GM20431 (cell line): ENCODE data around the gene SMYD3.

Source experiments
- in situ Hi-C: fragments of 300-500 bp; cut with MseI, MboI; formaldehyde crosslinking; loops from one replicate; pipeline ENCODE4 v1.15.0; 2020; ENCODE audit warnings: low sequenced_read_pairs; ENCODE audit not compliant: unreplicated experiment

Gene SMYD3

DNA sequence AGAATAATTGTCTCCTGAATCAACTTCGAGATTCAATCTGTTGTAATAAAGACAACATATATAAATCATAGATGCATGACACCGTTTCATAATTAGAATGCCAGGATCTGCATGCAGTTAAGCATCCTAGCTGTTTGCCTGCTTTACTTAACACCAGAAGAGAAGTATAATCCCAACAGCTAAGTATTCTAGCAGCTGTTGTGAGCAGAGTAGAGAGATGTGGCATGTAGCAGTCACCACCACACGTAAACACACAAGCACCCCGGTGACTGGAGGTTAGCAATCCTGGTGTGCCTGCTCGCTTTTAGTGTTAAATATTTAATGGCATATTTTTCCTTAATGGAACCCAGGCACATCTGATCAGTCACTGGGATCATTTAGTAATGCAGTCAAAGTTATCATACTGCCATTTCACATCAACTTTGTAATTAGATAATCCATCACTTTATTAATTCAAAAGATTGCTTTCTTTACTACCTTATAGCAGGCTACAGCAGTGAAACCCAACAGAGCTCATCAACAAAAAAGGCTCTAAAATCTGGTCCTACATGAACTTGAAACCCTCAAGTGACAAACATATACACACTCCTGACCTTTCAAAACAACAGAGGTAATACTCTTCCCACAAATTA is 187.9 kb downstream of the SMYD3 start:
- in situ Hi-C loops = no loop called here

DNA sequence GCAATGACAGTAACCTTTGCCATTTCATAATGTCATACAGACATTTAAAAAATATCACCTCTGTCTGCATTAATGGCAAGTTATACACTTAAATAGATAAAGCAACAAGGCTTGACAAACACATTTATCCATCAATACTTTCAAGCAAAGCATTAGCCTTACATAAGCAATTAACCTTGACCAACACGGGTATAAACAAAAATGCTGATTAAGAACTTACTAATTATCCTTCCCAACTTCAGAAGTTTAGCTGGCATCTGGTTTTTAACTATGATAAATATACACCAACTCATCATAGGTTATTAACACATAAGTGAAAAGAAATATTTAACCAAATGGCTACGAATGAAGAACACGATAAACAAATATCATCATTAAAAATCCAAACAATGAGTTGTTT is 188.5 kb downstream of the SMYD3 start:
- in situ Hi-C loops = no loop called here

DNA sequence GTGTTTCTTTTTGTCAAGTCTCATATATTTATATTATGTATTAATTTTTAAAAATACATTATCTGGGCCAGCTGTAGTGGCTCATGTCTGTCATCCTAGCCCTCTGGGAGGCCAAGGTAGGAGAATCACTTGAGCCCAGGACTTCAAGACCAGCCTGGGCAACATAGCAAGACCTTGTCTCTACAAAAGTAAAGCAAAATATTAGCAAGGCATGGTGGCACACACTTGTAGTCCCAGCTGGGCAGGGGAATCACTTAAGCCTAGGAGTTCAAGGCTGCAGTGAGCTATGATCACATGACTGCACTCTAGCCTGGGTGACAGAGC is 189.1 kb downstream of the SMYD3 start:
- in situ Hi-C loops = no loop called here

DNA sequence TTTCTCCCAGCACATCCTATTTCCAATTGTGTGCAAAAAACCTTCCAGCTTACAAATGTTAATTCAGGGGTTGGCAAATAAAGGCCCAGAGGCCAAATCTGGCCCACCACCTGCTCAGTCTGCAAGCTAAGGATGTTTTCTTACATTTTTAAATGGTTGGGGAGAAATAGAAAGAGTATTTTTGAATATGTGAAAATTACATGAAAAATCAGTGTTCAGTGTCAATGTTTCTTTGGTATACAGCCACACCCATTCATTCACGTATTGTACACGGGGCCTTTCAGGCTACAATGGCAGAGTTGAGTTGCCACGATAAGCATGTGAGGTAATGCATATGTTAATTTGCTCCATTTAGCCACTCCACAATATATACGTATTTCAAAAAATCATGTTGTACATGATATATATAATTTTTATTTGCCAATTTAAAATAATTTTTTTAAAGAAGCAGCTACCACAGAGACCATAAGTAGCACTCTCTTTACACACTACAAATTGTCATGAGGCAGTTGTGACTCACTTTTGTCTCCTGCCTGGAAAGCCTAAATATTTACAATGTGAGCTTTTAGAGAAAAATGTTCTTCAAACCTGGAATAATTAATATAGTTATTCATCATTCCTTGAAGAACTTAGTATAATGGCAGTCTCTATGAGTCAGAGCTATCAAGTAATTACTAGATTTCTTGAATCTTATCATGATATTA is 189.6 kb downstream of the SMYD3 start:
- in situ Hi-C loops = no loop called here

DNA sequence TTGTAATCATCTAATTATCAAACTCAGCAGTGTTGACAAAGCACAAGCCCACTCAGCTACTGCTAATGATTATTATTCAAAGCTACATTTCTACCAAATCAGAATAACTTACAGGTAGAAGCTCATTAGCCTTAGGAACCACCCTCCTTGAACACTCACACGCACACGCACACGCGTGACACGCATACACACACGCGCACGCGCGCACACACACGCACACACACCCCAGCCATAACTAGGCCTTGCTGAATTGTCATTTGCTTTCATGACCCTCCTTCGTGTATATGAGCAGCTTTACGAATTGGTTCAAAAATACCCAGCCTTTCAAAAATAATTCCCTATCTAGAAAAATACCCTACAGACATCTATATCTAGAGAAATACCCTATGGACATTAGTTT is 195.6 kb downstream of the SMYD3 start:
- in situ Hi-C loops = no loop called here

DNA sequence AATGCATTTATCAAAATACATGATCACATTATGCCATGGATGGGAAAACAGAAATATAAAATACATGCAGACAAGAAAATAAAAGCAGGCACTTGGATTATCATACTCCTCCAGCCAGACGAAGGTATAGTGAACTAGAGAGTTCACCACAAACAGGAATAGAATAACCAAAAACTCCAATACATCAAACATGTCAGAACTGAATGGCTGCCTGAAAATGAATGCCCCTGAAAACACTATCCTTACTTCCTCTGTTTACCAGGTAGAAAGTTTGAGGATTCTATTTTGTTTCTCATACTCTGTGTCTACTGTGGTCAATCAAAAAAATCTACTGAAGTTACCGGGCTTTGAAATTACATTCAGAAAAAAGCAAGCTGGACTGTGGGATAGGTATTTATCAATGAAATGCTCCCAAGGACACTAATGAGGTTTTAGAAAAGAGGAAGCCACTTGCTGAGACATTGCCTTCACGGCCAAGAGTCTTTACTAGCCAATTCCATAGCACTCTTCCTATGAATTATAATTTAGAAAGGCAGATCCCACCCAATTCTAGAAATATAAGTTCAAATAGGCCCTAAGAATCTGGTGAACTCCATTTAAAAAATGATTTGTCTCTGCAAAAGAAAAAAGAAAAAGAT is 197.7 kb downstream of the SMYD3 start:
- in situ Hi-C loops = no loop called here

GRCh38 chr1:246308533-246309075 is 198.5 kb downstream of the SMYD3 start:
- in situ Hi-C loops = no loop called here

DNA sequence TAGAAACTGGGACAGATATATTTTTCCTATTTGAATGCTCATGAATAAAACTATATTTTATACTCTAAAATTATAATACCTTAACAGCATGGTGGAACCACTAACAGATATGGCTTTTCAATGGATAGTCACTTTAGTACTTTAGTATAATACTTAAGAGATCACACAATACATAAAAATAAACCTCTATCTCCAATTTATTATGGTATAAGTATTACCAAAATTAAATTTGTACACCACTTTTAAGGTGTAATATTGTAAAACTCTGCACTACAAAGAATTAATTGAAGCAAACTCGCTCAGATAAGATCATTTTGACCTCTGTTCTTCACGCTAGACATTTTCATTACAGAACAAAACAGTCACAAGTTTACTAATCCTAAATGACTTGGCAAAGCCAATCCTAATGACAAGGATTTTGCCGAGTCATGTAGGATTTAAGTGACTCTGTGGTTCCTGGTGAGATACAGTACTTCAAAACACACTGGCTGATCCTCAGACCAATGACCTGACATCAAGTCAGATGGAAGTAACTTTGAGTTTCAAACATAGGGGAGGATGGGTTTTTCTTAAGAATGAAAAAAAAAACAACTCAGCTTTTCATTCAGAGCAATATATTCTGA is 200.6 kb downstream of the SMYD3 start:
- in situ Hi-C loops = no loop called here

GRCh38 chr1:246304484-246305259 is 202.4 kb downstream of the SMYD3 start:
- in situ Hi-C loops = no loop called here

GRCh38 chr1:246302711-246303317 is 204.3 kb downstream of the SMYD3 start:
- in situ Hi-C loops = no loop called here

DNA sequence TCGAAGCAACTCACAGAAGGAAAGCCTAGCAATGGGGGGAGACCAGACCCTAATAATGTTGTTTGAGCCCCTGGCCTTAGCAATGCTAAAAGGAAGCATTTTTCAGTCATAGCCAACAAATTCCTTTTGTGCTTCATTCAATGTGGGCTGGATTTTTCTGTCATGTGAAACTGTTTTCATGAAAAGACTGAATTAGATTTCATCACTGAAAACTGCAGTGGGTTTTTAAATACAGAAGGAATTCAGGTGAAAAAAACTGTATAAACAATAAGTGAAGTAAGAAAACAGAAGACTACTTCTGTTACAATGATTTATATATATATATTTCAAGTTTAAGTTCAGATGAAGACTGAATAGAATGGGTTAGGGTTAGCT is 204.8 kb downstream of the SMYD3 start:
- in situ Hi-C loops = no loop called here

- in situ Hi-C loops = no loop called here
Observed at GRCh38 chr1:246301553-246302250, 205.4 kb downstream of the SMYD3 start.

DNA sequence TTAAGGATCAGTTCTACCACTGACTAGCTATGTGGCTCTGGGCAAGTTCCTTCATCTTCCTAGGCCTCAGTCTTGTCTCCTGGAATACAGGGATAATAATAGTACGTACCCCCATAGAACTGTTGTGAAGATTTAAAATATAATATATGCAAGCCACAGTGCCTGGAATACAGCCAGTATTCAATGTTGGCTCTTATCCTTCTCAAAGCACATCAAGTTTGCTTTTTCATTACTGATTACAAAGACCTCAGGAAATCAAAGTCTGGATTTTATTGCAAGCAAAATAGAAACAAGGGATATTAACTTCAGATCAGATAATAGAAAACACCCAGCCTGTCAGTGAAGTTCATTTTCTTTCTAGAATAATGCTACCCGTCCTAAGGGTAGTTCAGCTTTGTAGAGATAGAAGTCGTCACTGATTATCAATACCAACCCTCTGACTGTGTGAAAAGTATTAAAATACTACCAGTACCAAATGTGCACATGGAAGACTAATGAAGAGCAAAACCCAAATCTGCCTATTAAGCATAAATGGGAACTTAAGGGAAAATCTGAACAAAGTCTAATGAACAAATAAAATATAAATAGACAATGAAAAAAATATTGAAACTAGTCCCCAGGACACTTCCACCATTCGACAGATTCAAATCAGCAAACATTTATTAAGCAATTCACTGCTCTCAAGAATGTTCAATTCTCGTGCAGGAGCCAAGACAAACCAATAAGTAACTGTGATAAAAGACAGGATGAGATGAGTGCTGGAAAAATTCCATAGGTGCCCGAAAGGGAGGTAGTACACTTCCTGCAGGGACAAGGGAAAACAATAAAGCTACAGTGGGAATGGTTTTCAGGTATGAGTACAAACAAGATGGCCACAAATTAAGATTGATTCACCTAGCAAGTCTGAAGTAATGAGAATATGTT is 206.2 kb downstream of the SMYD3 start:
- in situ Hi-C loops = no loop called here

- in situ Hi-C loops = no loop called here
Observed at GRCh38 chr1:246297279-246298265, 209.5 kb downstream of the SMYD3 start.

DNA sequence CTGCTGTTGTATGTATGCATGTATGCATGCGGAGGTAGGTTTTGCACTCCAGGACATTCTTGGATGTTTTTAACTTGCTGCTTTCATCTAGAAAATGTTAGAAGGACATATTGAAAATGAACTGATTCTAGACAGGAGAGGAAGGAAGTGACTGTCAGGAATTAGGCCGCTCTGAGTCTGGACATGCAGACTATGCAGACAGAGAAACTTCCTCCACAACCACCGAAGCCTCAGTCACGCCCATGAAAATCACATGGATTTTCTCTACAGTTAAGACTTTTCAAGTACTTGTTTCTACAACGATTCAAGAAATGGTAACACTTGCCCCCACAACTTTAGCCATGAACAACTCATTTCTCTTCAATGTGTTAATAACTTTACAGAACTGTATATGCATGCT is 211.1 kb downstream of the SMYD3 start:
- in situ Hi-C loops = no loop called here

GRCh38 chr1:246295340-246295739 is 211.7 kb downstream of the SMYD3 start:
- in situ Hi-C loops = no loop called here

DNA sequence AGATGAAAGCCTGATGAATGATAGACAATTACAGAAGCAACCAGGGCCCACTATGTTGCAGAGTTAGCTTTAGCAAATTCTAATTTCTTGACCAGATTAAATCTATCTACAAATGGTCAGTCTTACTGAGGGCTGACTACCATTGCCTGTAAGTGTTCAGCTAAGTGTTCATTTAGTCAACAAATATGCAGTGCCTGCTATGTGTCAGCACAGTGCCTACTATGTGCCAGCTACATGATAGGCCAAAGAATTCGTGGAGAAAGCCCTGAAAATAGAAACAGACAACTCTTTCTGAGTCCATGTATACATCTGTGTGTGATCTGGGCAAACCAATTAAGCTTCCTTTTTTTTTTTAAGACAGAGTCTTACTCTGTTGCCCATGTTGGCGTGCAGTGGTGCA is 212.8 kb downstream of the SMYD3 start:
- in situ Hi-C loops = no loop called here
